ENCODE data around the gene FRMD4A. TPM values are rescaled to one million over a fixed set of nuclear protein-coding genes. Genes with fewer than 3 reads are reported as not detected.

Gene FRMD4A
- total RNA-seq, 1 donor from 2014 or later = 0.64 TPM

- no peaks in the 10 kb centered on the region for H3K9me3 Mint-ChIP-seq
- intact Hi-C loops (cut with micrococcal nuclease) = no loop called here
- no peak for DNase-seq
- no peaks in the 10 kb centered on the region for H3K4me1 Mint-ChIP-seq
- H3K27me3 Mint-ChIP-seq = peaks cover 10% of the 10 kb centered on the region
- no peaks in the 10 kb centered on the region for H3K36me3 Mint-ChIP-seq (ENCODE audit: low read depth)
- H3K27ac Mint-ChIP-seq = no peak overlapping the region
- POLR2A ChIA-PET = no interaction called here
- CTCF ChIA-PET = no interaction called here
- no peak for ATAC-seq (ENCODE audit: low read depth)
- no peak for TF ChIP-seq CTCF (IDR thresholded peaks at IDR 0.05)
- no peak overlapping the region for H3K4me3 Mint-ChIP-seq
Observed at GRCh38 chr10:14270370-14270769, 60.4 kb downstream of the FRMD4A start.

- ChIA-PET POLR2A (no interaction called here), CTCF (no interaction called here)
- intact Hi-C loops (cut with micrococcal nuclease) = no loop called here
- Mint-ChIP-seq H3K27ac (no peak overlapping the region), H3K9me3 (no peaks in the 10 kb centered on the region), H3K36me3 (ENCODE audit: low read depth) (no peaks in the 10 kb centered on the region), H3K27me3 (peaks cover 16% of the 10 kb centered on the region), H3K4me3 (no peak overlapping the region), H3K4me1 (no peaks in the 10 kb centered on the region)
- DNase-seq = no peak
- TF ChIP-seq CTCF (IDR thresholded peaks at IDR 0.05) = no peak
- ATAC-seq (ENCODE audit: low read depth) = no peak
Observed at GRCh38 chr10:14265709-14266108, 65.0 kb downstream of the FRMD4A start.

GRCh38 chr10:14262836-14263425 is 67.8 kb downstream of the FRMD4A start:
- CTCF ChIA-PET = no interaction called here
- intact Hi-C loops (cut with micrococcal nuclease) = no loop called here

GRCh38 chr10:14261336-14261735 is 69.4 kb downstream of the FRMD4A start:
- Mint-ChIP-seq H3K4me3 (no peak overlapping the region), H3K27me3 (peaks cover 20% of the 10 kb centered on the region), H3K9me3 (peaks cover 3% of the 10 kb centered on the region), H3K27ac (no peak overlapping the region), H3K4me1 (no peaks in the 10 kb centered on the region), H3K36me3 (ENCODE audit: low read depth) (no peaks in the 10 kb centered on the region)
- POLR2A ChIA-PET = no interaction called here
- CTCF ChIA-PET = no interaction called here
- intact Hi-C loops (cut with micrococcal nuclease) = no loop called here
- no peak for ATAC-seq (ENCODE audit: low read depth)
- DNase-seq = no peak
- TF ChIP-seq CTCF (IDR thresholded peaks at IDR 0.05) = no peak

More at GRCh38 chr10:14262836-14263425, 67.8 kb downstream of the FRMD4A start:
- H3K4me1 Mint-ChIP-seq = no peaks in the 10 kb centered on the region
- TF ChIP-seq CTCF (IDR thresholded peaks at IDR 0.05) = no peak
- peaks cover 16% of the 10 kb centered on the region for H3K27me3 Mint-ChIP-seq
- H3K36me3 Mint-ChIP-seq (ENCODE audit: low read depth) = no peaks in the 10 kb centered on the region
- peaks cover 3% of the 10 kb centered on the region for H3K9me3 Mint-ChIP-seq
- H3K27ac Mint-ChIP-seq = no peak overlapping the region
- DNase-seq = no peak
- H3K4me3 Mint-ChIP-seq = no peak overlapping the region
- POLR2A ChIA-PET = no interaction called here
- ATAC-seq (ENCODE audit: low read depth) = no peak

GRCh38 chr10:14259696-14260566 is 70.8 kb downstream of the FRMD4A start:
- H3K4me1 Mint-ChIP-seq = no peaks in the 10 kb centered on the region
- H3K9me3 Mint-ChIP-seq = peaks cover 3% of the 10 kb centered on the region
- intact Hi-C loops (cut with micrococcal nuclease) = no loop called here
- no peak overlapping the region for H3K27ac Mint-ChIP-seq
- no peak for TF ChIP-seq CTCF (IDR thresholded peaks at IDR 0.05)
- peaks cover 21% of the 10 kb centered on the region for H3K27me3 Mint-ChIP-seq
- no peak overlapping the region for H3K4me3 Mint-ChIP-seq
- ChIA-PET POLR2A (no interaction called here), CTCF (no interaction called here)
- DNase-seq = no peak
- no peaks in the 10 kb centered on the region for H3K36me3 Mint-ChIP-seq (ENCODE audit: low read depth)
- no peak for ATAC-seq (ENCODE audit: low read depth)

All from activated B cell treated with CpG ODN at 0.5 μM for 24 hours (primary cell).